HG03045 (cell line): ENCODE results near the gene NCOA4.
"Not testable (repeated sequence)": the region's sequence is repeated elsewhere in the genome, so short reads cannot be mapped to it uniquely, and the experiment has no call there.

Experiments
- ATAC-seq: cut with Tn5 transposase; IDR thresholded peaks from one replicate; pipeline ENCODE4 v1.9.1; 2021; ENCODE audit warnings: mild to moderate bottlenecking, moderate library complexity; ENCODE audit not compliant: unreplicated experiment

Gene NCOA4

DNA sequence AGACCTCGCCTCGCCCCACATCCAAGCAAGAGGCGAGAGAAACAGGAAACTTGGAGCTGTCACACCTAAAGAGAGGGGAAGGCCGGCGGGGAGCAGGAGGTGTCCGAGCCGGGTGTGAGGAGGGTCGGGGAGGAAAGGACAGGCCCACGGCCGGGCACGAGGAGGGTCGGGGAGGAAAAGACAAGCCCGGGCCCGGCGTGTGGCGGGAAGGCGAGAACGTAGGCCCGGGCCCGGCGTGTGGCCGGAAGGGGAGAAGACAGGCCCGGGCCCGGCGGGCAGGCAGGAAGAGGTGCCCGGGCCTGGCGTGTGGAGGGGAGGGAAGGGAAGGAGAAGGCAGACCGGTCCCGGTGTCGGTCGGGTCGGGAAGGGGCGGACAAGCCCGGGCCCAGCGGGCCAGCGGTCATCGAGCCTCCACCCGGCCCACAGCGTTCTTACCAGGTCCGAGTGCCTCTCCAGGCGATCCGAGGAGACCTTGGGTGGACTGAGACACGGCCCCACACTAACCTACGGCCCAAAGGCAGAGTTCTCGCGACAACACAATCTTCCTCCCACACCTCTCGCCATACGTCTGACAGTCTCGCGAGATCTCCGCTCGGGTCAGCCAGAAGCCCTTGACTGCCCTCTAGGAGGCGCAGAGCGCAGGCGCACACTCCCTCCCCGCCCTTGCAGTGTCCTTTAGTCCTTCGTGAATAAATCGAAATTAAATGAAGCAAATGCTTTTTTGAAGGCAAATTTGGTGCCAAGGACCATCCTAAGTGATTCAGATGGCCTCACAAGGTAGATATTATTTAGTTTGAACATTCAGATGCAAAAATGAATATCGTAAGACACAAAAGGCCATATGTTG lies at the start of gene NCOA4:
Gene NCOA4 (minus strand): TSS at position 533 of the 847 bp plus-strand sequence. CDS start 13,943 bp downstream, outside the sequence.
- peak; percentile 96 for ATAC-seq

DNA sequence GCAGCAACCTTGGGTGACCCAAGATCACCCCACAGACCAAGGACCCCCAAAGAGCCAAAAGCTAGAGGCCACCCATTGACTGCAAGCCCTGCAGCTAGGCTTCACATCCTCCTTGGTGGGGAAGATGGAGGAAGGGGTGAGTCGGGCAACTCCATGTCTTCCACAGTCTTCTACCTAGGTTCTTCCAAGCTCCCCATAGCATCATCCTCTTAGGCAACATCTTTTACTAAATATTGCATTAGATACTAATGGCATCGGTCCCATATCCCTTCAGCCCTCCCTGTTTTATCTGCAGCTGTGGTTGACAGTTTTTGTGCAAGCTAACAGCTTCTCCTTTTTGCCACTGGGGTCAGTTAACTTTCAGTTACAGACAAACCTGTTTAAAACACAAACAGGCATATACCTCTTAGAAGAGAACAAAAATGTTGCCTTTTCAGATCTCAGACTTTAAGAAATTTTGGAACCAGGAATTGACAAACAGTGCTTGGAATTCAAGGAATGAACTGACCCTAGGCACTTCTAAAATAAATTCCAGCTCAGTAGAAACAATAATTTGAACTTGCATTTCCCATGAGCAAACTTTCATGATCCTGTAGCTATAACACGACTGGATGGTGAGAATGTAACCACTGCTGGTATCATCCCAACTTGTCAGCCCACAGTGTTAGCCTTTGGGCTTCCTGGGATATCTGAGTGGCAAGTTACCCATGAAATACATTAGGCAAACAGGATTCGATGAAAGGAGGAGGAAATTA lies 49.6 kb upstream of the NCOA4 start:
- no peak for ATAC-seq

DNA sequence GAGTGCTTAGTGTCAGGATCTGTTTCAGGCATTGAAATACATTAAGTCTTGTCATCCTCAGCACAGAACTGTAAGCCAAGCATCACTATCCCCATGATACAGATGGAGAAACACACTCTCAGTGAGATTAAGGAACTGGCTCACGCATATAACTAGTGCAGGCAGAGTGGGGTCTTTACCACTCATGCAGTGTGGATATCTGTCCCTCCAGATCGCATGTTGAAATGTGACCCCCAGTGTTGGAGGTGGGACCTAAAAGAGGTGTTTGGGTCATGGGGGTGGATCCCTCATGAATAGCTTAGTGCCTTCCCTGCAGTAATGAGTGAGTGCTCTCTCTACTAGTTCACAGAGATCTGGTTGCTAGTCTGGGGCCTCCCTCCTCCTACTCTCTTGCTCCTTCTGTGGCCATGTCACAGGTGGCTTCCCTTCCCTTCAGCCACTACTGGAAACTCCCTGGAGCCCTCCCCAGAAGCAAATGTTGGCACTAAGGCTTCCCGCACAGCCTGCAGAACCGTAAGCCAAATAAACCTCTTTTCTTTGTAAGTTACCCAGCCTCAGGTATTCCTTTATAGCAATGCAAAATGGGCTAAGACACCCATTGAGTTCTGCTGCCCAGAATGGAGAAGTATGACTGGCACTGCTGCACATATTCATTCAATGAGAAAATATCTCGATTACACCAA lies 47.4 kb upstream of the NCOA4 start:
- no peak for ATAC-seq

DNA sequence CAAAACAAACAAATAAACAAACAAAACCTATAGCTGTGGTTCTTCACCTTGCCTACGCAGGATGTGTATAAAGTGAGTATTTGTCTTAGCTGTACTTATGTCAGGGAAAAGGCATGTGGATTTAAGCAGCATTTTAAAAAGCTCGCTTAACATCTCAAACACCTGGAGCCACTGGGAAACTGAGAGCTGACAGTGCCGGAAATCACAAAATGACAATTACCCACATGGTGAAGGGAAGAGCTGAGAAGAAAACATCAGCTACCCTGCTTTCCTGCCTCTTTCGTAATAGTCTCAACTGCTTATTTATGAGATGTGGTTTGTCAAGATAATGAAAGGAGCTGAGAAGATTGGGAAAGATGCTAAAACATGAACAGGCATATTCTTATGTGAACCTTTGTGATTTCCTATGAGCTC lies 46.7 kb upstream of the NCOA4 start:
- ATAC-seq, result no peak

DNA sequence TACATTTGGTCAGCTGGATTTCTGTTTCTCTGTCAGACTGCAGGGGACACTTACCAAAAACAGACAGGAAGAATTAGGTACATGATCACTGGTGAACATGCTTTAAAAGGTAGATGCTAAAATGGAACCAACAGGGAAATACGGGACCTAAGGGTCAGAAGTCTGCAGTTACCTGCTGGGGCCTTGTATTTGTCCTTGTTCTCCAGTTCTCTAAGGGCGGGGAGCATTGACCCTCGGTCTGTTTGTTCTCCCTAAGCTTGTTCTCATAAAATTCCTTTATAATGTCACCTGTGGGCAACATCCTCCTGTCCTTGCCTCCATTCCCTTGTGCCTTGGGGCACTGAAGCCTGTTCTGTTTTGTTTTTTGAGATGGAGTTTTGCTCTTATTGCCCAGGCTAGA lies 45.4 kb upstream of the NCOA4 start:
- no peak for ATAC-seq

DNA sequence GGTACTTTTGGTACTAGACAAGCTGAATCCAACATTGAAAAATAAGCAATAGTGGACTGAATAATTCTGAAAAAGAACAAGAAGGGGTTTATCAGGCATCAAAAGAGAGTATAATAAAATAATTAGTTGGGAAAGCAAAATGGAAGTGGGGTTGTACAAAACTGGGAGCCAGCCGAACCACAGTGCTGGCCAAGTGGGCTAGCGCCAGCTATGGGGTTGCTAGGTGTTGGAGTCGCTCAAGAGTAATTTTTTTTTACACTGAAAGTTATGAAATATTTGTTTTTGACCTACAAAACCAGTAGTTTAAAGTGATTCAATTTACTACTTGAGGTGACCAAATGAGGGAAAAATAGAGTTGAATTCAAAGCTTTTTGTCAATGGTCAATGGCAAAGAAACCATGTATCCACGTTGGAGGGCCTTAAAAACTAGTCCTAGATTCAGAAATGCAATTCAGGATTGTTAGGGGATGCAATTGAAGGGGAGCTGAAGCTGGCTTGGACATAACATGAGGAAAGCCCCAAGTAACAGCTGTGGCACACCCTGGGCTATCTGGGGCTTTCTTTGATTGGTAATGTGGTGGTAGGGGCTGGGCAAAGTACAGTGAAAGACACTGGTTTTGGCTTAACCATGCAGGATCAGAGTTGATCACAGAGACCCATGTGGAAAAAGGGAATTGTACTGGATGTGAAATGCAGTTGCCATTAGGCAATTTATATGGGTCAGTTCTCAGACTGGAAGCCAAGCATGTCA lies 43.9 kb upstream of the NCOA4 start:
- ATAC-seq, result no peak

DNA sequence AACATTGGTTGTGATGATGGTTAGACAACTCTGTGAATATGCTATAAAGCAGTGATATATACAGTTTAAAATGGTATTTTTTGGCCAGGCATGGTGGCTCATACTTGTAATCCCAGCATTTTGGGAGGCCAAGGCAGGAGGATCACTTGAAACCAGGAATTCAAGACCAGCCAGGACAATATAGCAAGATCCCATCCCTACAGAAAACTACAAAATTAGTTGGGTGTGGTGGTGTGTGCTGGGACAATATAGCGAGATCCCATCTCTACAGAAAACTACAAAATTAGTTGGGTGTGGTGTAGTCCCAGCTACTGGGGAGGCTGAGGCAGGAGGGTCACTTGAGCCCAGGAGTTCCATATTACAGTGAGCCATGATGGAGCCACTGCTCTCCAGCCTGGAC lies 43.1 kb upstream of the NCOA4 start:
- no peak for ATAC-seq

DNA sequence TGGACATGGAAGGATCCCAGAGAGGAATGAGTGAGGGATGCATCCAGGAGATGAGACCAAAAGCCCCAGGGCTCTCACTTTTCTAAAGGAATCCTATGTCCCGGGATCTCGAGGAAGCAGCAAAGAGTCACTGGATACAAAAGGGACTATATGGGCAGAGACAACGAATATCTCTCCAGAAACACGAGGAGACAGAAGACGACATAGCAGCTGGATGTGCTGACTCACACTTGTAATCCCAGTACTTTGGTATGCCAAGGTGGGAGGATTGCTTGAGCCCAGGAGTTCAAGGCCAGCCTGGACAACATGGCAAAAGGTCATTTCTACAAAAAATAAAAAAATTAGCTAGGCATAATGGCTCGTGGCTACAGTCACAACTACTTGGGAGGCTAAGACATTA lies 40.3 kb upstream of the NCOA4 start:
- no peak for ATAC-seq

DNA sequence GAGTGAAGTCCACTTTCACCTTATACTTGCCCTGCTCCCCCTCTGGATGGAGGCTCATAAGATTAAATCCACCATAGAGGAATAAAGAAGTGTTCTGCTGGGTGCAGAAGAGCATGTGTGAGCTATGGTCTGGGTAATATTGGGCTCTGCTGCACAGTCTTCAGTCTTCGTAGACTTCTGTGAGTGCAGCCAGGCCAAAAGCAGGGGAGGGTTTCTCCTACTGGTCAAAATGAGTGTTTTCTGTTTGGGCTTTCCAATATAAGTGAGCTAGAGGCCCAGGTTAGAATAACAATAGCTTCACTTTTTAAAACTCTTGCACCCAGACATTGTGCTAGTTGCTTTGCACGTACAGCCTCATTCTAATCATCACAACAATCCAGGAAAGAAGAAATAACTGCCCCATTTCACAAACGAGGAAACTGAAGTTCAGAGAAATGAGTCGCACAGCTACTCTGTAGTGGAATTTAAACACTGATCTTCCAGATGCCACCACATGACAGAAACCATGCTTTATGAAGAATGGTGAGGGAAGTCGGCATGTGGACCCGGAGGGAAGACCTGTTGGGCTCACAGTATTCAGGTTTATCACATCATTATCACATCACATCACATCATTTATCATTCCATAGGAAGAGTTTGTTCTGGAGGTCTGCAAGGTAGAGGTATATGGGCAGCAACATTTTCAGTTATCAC lies 39.5 kb upstream of the NCOA4 start:
- no peak for ATAC-seq

DNA sequence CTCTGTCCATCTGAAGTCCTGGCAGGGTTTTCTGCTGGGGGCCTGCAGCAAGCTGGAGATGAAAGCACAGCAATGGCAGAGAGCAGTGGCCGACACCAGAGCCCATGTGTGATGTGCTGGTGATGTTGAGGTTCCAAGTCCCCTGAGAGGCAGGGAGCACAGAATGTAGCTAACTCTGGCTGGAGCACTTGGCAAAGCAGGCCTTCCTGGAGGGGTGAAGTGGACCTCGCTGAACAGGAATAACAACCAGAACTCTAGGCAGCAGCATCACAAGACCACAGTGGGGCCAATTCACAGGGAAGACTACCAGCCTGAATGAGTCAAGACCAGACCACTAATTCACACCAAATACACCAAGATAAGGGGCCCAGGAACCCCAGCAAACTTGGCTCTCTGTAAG lies 38.5 kb upstream of the NCOA4 start:
- ATAC-seq, result no peak

DNA sequence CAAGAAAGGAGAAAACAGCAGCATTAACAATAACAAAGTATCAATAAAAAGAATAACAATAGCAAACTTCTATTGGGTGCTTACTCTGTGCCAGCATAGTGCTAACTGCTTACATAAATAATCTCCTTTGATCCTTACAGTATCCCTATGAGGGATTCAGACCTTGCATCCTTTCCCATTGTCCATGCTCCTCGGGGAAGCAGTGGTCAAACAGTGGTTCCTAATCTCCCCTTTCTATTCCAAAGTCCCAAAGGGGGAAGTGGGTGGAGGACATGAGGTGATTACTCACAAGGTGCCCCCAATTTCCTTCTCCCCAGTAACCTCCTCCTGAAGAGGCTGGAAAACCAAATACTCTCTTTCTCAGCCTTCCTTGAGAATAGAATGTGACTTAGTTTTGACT lies 37.7 kb upstream of the NCOA4 start:
- no peak for ATAC-seq

DNA sequence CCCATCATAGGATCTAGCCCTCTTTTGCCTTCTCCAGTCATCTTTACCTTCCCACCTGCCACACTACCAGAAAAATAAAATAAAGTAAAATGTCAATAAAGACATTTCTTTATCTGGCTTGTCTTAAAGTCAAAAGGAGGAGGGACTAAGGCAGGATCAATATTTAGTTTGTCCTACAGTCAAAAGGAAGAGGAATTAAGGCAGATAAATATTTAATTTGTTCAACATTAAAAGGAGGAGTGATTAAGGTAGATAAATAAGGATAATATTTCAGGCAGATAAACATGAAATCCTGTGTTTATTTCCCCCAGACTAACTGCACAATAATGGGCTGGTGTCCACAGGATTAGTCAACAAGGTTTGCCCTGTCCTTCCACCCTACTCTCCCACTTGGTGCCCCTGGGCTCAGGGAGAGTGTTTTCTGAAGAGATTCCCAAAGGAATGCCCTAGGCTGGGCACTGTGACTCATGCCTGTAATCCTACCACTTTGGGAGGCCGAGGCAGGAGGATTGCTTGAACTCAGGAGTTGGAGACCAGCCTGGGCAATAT lies 33.9 kb upstream of the NCOA4 start:
- no peak for ATAC-seq

DNA sequence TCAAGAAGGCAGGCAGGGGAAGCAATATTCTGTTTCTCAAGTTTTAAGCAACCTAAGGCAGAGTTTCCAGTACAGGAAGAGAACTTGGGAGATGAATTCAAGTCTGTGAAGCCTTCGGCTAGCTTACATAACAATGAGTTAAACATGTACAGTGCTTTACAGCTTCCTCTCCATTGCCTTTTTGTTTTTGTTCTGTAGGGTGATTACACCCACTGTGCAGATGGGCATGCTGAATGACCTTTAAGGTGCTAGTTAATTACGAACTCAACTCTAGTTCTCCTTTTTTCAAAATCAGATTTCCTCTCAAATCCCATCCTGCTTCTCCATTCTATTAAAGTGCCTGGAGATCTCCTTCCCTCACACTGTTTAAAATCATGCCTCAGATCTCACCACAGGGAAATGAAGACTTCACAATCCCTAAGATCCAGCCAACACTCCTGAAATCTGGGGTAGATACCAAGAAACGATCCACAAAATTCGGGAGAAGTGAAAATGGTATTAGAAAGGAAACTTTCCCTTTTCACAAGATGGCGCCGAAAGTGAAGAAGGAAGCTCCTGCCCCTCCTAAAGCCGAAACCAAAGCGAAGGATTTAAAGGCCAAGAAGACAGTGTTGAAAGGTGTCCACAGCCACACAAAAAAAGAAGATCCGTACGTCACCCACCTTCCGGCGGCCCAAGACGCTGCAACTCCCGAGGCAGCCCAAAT lies 32.5 kb upstream of the NCOA4 start:
- ATAC-seq, result no peak

DNA sequence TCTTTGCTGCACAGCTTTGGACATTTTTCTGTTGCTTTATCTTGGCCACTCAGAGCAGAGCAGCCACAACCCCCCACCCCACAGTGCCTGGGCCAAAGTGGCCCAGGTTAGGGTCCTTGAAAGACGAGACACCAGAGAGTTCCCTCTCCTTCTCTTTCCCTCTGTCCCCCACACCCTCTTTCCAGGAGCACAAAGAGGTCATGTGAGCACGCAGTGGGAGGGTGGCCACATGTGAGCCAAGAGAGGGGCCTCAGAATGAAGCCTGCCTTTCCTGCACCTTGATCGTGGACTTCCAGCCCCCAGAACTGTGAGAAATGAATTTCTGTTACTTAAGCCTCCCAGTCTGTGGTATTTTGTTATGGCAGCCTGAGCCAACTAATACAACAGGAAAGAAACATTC lies 30.3 kb upstream of the NCOA4 start:
- ATAC-seq, result no peak

DNA sequence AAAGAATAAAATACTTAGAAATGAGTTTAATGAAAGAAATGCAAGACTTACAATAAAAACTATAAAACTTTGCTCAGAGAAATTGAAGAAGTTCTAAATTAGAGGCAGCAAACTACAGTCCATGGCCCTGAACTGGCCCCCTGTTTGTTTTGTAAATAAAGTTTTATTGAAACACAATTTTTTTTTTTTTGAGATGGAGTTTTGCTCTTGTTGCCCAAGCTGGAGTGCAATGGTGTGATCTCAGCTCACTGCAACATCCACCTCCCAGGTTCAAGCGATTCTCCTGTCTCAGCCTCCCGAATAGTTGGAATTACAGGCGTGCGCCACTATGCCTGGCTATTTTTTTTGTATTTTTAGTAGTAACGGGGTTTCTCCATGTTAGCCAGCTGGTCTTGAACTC lies 27.5 kb upstream of the NCOA4 start:
- not testable (repeated sequence) for ATAC-seq

DNA sequence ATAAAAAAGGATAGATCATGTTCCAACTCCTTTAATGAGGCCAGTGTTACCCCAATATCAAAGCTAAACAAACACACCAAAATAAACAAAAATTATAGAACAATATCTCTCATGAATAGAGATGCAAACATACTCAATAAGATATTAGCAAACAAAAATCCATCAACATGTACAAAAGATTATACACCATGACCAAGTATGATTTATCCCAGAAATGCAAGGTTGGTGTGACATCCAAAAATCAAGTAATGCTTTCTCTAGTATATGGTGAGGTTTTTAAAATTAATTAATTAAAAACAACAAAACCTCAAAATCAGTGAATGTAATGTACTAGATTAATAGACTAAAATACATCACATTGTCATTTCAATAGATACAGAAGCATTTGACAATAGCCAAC lies 26.6 kb upstream of the NCOA4 start:
- no peak for ATAC-seq

DNA sequence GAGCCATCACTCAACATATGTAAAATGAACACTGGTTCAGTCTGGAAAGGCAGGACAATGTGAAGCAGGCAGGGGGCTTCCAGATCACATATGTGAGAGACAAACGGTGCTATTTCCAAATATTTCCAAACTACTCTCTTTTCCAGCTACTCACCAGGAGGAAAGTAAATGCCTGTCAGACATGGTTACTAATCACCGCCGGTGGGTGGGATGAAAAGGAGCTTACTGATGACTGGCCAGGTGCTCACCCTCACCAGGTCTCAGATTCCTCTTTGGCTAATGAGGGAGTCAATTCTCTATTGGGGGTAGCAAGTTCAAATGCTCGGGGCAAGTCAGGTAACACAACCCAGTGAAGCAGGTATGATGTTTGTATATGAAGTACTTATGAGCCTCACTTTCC lies 25.3 kb upstream of the NCOA4 start:
- ATAC-seq, result no peak

DNA sequence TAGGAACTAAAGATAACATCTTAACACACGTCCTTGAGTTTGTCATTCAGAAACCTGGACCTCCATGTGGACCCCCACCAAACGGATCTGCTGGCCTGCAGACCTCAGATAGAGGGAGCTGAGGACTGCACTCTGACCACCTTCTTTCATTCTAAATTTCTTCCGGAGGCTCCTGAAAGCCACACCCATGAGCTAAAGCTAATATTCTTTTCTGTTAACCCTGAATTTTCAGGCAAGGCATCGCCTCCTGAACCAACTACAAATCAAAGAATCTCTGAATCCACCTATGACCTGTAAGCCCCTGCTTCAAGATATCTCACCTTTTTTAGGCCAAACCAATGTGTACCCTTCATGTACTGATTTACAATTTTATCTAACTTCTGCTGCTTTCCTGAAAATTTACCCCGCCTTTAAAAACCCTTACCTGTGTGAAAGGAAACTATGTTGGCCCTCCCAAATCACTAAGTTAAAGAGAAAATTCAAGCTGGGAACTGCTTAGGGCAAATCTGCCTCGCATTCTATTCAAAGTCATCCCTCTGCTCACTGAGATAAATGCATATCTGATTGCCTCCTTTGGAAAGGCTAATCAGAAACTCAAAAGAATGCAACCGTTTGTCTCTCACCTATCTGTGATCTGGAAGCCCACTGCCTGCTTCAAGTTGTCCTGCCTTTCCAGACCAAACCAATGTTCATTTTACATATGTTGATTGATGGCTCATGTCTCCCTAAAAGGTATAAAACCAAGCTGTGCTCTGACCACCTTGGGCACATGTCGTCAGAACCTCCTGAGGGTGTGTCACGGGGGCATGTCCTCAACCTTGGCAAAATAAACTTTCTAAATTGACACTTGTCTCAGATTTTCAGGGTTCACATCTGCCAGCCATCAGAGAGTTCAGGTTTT lies 23.4 kb upstream of the NCOA4 start:
- no peak for ATAC-seq
